ENCODE measurements around the gene PEX11A. TPM values are rescaled to one million over a fixed set of nuclear protein-coding genes. Genes with fewer than 3 reads are reported as not detected.

The PEX11A gene
- total and polyA plus RNA-seq, 2 donors (not counting 3 experiments of a cell fraction or from before 2014, with no cell fraction given), result 3.2 to 4.4 TPM

DNA sequence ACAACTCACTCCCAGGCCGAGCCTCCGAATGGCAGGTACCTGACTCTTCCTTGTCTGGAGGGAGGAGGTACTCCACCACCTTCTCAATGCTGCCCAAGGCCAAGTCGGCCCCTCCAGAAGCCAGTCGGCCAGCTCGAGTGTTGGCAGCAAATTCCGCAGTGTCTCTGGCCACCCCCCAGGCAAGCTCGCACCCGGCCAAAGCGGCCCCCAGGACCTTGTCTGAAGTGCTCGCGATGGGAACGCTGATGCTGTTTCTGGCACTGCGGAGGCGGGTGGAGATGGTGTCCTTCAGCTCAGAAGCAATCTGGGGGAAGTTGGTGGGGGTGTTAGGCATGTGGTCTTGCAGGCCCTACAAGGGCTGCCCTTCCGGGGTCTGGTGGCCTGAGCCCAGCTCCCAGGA is 20.6 kb downstream of the PEX11A start:
- H3K27ac ChIP-seq (ENCODE audit: insufficient read depth, low read depth, low read length), result no peak overlapping the region
- no peaks in the 10 kb centered on the region for H3K27me3 ChIP-seq (ENCODE audit: control insufficient read depth in 2 of 2, insufficient read depth in 2 of 2, low read length in 2 of 2)
- H3K36me3 ChIP-seq (ENCODE audit: control insufficient read depth in 2 of 2, extremely low read depth in 1 of 2, insufficient read depth in 2 of 2, low read length in 2 of 2), result no peaks in the 10 kb centered on the region
- dilution Hi-C loops (cut with MboI; ENCODE audit: extremely low pct_ligation_motif_present, low sequenced_read_pairs) (no loop called here), intact Hi-C loops (cut with micrococcal nuclease) (no loop called here)
- FAIRE-seq (no peak), DNase-seq (ENCODE audit: low read depth, low spot score) (no peak)
- H3K9me3 ChIP-seq (replicated peaks; ENCODE audit: control insufficient read depth, insufficient read depth, low read length), result no peaks in the 10 kb centered on the region
- no peak overlapping the region for H2AFZ ChIP-seq (ENCODE audit: low read depth, low read length)
- H4K20me1 ChIP-seq (replicated peaks; ENCODE audit: control insufficient read depth, extremely low read depth, insufficient read depth, low read length), result no peaks in the 10 kb centered on the region
- H3K4me2 ChIP-seq (ENCODE audit: insufficient read depth, low read length), result no peak overlapping the region
- H3K9me1 ChIP-seq (replicated peaks; ENCODE audit: control insufficient read depth, extremely low read depth, insufficient read depth, low read length), result no peaks in the 10 kb centered on the region
- no peak for TF ChIP-seq JUN (IDR thresholded peaks at IDR 0.05; ENCODE audit: borderline replicate concordance, insufficient read depth, insufficient read length, low read depth)
- no peak for TF ChIP-seq POLR2AphosphoS5 (IDR thresholded peaks at IDR 0.05; ENCODE audit: insufficient read depth, low read depth, low read length)
- no peak for TF ChIP-seq EZH2 (IDR thresholded peaks at IDR 0.05; ENCODE audit: borderline replicate concordance, low read depth, low read length, severe bottlenecking)
- TF ChIP-seq FOS (IDR thresholded peaks at IDR 0.05; ENCODE audit: borderline replicate concordance, insufficient read depth, low read length), result no peak
- TF ChIP-seq MAX (IDR thresholded peaks at IDR 0.05; ENCODE audit: insufficient read depth, insufficient read length), result no peak
- TF ChIP-seq POLR2A (IDR thresholded peaks at IDR 0.05; ENCODE audit: low read depth, low read length), result no peak
- no peak for TF ChIP-seq MYC (IDR thresholded peaks at IDR 0.05; ENCODE audit: low read depth, low read length)
- TF ChIP-seq, protein P1, sequence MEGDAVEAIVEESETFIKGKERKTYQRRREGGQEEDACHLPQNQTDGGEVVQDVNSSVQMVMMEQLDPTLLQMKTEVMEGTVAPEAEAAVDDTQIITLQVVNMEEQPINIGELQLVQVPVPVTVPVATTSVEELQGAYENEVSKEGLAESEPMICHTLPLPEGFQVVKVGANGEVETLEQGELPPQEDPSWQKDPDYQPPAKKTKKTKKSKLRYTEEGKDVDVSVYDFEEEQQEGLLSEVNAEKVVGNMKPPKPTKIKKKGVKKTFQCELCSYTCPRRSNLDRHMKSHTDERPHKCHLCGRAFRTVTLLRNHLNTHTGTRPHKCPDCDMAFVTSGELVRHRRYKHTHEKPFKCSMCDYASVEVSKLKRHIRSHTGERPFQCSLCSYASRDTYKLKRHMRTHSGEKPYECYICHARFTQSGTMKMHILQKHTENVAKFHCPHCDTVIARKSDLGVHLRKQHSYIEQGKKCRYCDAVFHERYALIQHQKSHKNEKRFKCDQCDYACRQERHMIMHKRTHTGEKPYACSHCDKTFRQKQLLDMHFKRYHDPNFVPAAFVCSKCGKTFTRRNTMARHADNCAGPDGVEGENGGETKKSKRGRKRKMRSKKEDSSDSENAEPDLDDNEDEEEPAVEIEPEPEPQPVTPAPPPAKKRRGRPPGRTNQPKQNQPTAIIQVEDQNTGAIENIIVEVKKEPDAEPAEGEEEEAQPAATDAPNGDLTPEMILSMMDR (IDR thresholded peaks at IDR 0.05; ENCODE audit: extremely low read depth in 1 of 2, insufficient read depth in 1 of 2, low read depth in 1 of 2, low read length in 2 of 2), result no peak
- no peak for TF ChIP-seq GATA2 (IDR thresholded peaks at IDR 0.05; ENCODE audit: insufficient read depth, insufficient read length, low read depth, low read length)
- ChIA-PET CTCF (no interaction called here), POLR2A (no interaction called here)
- no peak overlapping the region for H3K9ac ChIP-seq (replicated peaks; ENCODE audit: extremely low read depth, insufficient read depth, low read length)
- no peak overlapping the region for H3K4me3 ChIP-seq (replicated peaks in 1 of 3; ENCODE audit: insufficient read depth in 1 of 3, low read depth in 1 of 3, low read length in 3 of 3)
- BruUV-seq (replicated peaks), result no TSS peak
- H3K79me2 ChIP-seq (ENCODE audit: control insufficient read depth, insufficient read depth, low read length), result no peaks in the 10 kb centered on the region
- H3K4me1 ChIP-seq (ENCODE audit: control insufficient read depth, extremely low read depth, insufficient read depth, low read length), result peaks cover 9% of the 10 kb centered on the region
